Stomach (tissue), 9 donors: ENCODE data around the gene HCK. TPM values are rescaled to one million over a fixed set of nuclear protein-coding genes. Genes with fewer than 3 reads are reported as not detected.
A peak's percentile ranks its signal among the peaks of the same experiment; 100 is the strongest.

ENCODE experiments used
- DNase-seq, 2 donors: peaks; one replicate each; pipeline versions ENCODE4 v3.0.0 to v3.0.0-alpha.2; 2013 to 2019
- H3K27ac ChIP-seq, 5 donors: fragments of 200-600 bp in 4 of 5; sonication (generic) in 4 of 5; one replicate each; pipeline ENCODE4 v1.5.1; 2013 to 2019; ENCODE audit warnings: mild to moderate bottlenecking in 1 of 5, moderate library complexity in 1 of 5
- H3K27me3 ChIP-seq, 3 donors: fragments of 200-600 bp; sonication (generic); one replicate each; pipeline ENCODE4 v1.5.1; 2017 to 2019; ENCODE audit warnings: mixed run types in 1 of 3
- H3K36me3 ChIP-seq, 4 donors: fragments of 200-600 bp; sonication (generic); 1 replicate in 3 of 4; 2 replicates in 1 of 4; pipeline ENCODE4 v1.5.1; 2016 to 2019
- H3K4me1 ChIP-seq, 4 donors: fragments of 200-600 bp; sonication (generic); one replicate each; pipeline ENCODE4 v1.5.1; 2016 to 2019
- H3K4me3 ChIP-seq, 4 donors: fragments of 200-600 bp; sonication (generic) in 3 of 4; one replicate each; pipeline ENCODE4 v1.5.1; 2016 to 2019; ENCODE audit warnings: mild to moderate bottlenecking in 1 of 4
- H3K9me3 ChIP-seq, 4 donors: fragments of 200-600 bp; sonication (generic); one replicate each; pipeline ENCODE4 v1.5.1; 2016 to 2019
- EP300 ChIP-seq: sonication (generic); formaldehyde crosslinking; IDR thresholded peaks from one replicate; pipeline ENCODE4 v1.6.1; 2017; ENCODE audit warnings: antibody characterized with exemption
- POLR2A ChIP-seq, 4 donors: fragments of 450-650 bp; IDR thresholded peaks; one replicate each; pipeline ENCODE4 v1.6.1; 2016; ENCODE audit warnings: antibody characterized with exemption in 4 of 4, control low read depth in 2 of 4, mild to moderate bottlenecking in 1 of 4, moderate library complexity in 1 of 4
- POLR2AphosphoS5 ChIP-seq, 3 donors: sonication (generic); formaldehyde crosslinking; IDR thresholded peaks; one replicate each; pipeline ENCODE4 v1.6.1; 2016; ENCODE audit warnings: antibody characterized with exemption in 3 of 3
- WGBS, 5 donors: extraction: QIAGEN DNeasy Blood & Tissue Kit in 3 of 5; methylation state at CpG; one replicate each; pipeline versions ENCODE4 v1.1.5 to v1.1.7; 2013 to 2018; 5-methylcytosine and 5-hydroxymethylcytosine counted together
- intact Hi-C: fragments of 100-400 bp; cut with DNase I; formaldehyde crosslinking; loops from one replicate; pipeline ENCODE4 v1.15.1; 2023; ENCODE audit warnings: low total_unique reads
- polyA plus RNA-seq, 3 donors: library from polyadenylated mRNA; stranded (reverse); fragments of 200-250 nt; gene quantifications; one replicate each; pipeline ENCODE4 v1.2.3, GENCODE V29; 2013
- total RNA-seq, 5 donors: library from RNA; depleted of rRNA; stranded (reverse); fragments of >200 nt; gene quantifications; one replicate each; pipeline versions ENCODE4 v1.1.0 to v1.2.3, GENCODE V29; 2014 to 2016
- TF ChIP-seq, protein P1 (sequence below), 7 experiments: fragments of 450-650 bp in 4 of 7; fragments of 200-600 bp in 3 of 7; sonication (generic) in 3 of 7; IDR thresholded peaks; one replicate each; pipeline ENCODE4 v1.5.1; 2016 to 2019; ENCODE audit warnings: antibody characterized with exemption in 7 of 7, control low read depth in 2 of 7, mild to moderate bottlenecking in 1 of 7
- donor health status: healthy with polysubstance abuse.
- donor health status: Bipolar disorder and iron deficiency.
- donor health status: healthy.

The HCK gene
- total and polyA plus RNA-seq, 8 donors = 1.3 to 14.7 (median 4.9) TPM; not detected in 1

- peak in 1 of 2 donors; percentile 15 for DNase-seq
- intact Hi-C loops = no loop called here
- Histone ChIP-seq H3K9me3 (no peaks in the 10 kb centered on the region), H3K27me3 (peaks cover 0 to 40% (median 13%) of the 10 kb centered on the region in 3 donors), H3K36me3 (no peaks in the 10 kb centered on the region), H3K4me3 (no peak overlapping the region), H3K4me1 (no peaks in the 10 kb centered on the region), H3K27ac (peak overlapping the region in 1 of 5 donors; percentile 39)
- 45 to 65% (median 52%) methylated on average over 8 of the region's 8 CpGs for WGBS, 5 donors
- TF ChIP-seq POLR2AphosphoS5 (IDR thresholded peaks at IDR 0.05) = no peak
- TF ChIP-seq, protein P1, sequence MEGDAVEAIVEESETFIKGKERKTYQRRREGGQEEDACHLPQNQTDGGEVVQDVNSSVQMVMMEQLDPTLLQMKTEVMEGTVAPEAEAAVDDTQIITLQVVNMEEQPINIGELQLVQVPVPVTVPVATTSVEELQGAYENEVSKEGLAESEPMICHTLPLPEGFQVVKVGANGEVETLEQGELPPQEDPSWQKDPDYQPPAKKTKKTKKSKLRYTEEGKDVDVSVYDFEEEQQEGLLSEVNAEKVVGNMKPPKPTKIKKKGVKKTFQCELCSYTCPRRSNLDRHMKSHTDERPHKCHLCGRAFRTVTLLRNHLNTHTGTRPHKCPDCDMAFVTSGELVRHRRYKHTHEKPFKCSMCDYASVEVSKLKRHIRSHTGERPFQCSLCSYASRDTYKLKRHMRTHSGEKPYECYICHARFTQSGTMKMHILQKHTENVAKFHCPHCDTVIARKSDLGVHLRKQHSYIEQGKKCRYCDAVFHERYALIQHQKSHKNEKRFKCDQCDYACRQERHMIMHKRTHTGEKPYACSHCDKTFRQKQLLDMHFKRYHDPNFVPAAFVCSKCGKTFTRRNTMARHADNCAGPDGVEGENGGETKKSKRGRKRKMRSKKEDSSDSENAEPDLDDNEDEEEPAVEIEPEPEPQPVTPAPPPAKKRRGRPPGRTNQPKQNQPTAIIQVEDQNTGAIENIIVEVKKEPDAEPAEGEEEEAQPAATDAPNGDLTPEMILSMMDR (IDR thresholded peaks at IDR 0.05) = no peak
- no peak for TF ChIP-seq EP300
- no peak for TF ChIP-seq POLR2A (IDR thresholded peaks at IDR 0.05)
Observed at GRCh38 chr20:32006841-32007786, 44.9 kb upstream of the HCK start.

- 20 to 36% (median 27%) methylated on average over 10 of the region's 10 CpGs for WGBS, 5 donors
- no peak for TF ChIP-seq POLR2A (IDR thresholded peaks at IDR 0.05)
- TF ChIP-seq POLR2AphosphoS5 (IDR thresholded peaks at IDR 0.05) = peak in 2 of 3 donors; percentile 12 to 22
- no peaks in the 10 kb centered on the region for H3K36me3 ChIP-seq
- peak overlapping the region in 3 of 5 donors; percentile 7 to 46 (median 12) for H3K27ac ChIP-seq
- H3K9me3 ChIP-seq = no peaks in the 10 kb centered on the region
- H3K27me3 ChIP-seq = peaks cover 0 to 41% (median 15%) of the 10 kb centered on the region in 3 donors
- intact Hi-C loops = no loop called here
- peak in 1 of 2 donors; percentile 69 for DNase-seq
- no peaks in the 10 kb centered on the region for H3K4me1 ChIP-seq
- no peak overlapping the region for H3K4me3 ChIP-seq
Observed at GRCh38 chr20:32007787-32008616, 44.0 kb upstream of the HCK start.

DNA sequence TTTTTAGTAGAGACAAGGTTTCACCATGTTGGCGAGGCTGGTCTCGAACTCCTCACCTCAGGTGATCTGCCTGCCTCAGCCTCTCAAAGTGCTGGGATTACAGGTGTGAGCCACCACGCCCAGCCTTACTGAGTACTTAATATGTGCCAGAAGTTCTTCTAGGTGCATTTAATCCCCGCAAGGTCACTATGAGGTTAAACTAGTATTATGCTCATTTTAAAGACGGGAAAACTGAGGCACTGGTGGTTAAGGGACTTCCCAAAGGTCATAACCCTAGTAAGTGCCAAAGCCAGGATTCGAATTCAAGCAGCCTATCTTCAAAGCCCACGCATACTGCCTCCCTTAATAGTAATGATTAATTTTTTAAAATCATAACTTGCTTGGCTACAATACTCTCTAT lies 42.5 kb upstream of the HCK start:
- Histone ChIP-seq H3K4me1 (no peaks in the 10 kb centered on the region), H3K27me3 (peaks cover 0 to 46% (median 15%) of the 10 kb centered on the region in 3 donors), H3K4me3 (no peak overlapping the region), H3K36me3 (no peaks in the 10 kb centered on the region), H3K27ac (peak overlapping the region in 3 of 5 donors; percentile 13 to 23 (median 15)), H3K9me3 (no peaks in the 10 kb centered on the region)
- 70 to 90% (median 86%) methylated on average over 7 of the region's 7 CpGs for WGBS, 5 donors
- intact Hi-C loops = no loop called here
- DNase-seq = no peak
- TF ChIP-seq, protein P1 (IDR thresholded peaks at IDR 0.05) = no peak
- TF ChIP-seq POLR2A (IDR thresholded peaks at IDR 0.05) (no peak), POLR2AphosphoS5 (IDR thresholded peaks at IDR 0.05) (no peak), EP300 (no peak)

GRCh38 chr20:32010101-32010500 lies 41.9 kb upstream of the HCK start, which contains the start of gene CCM2L:
TSS of gene CCM2L (plus strand) at chr20:32010438. CDS start at chr20:32010455, 17 bp downstream.
- Histone ChIP-seq H3K27ac (peak within 1 kb of the TSS in 4 of 5 donors; percentile 13 to 55 (median 19)), H3K9me3 (no peaks in the 10 kb centered on the region), H3K36me3 (no peaks in the 10 kb centered on the region), H3K4me1 (no peaks in the 10 kb centered on the region), H3K27me3 (peaks cover 0 to 52% (median 15%) of the 10 kb centered on the region in 3 donors), H3K4me3 (peak within 1 kb of the TSS; percentile 5 to 28 (median 18))
- DNase-seq = peak in 1 of 2 donors; percentile 26
- intact Hi-C loops = no loop called here
- 46 to 58% (median 54%) methylated on average over 2 of the region's 2 CpGs for WGBS, 5 donors
- TF ChIP-seq, protein P1 (IDR thresholded peaks at IDR 0.05) = no peak
- TF ChIP-seq EP300 (no peak), POLR2A (IDR thresholded peaks at IDR 0.05) (no peak), POLR2AphosphoS5 (IDR thresholded peaks at IDR 0.05) (no peak)
